ENCODE data around the gene NCS1.

NCS1 gene

GRCh38 chr9:130196643-130197042 is 24.4 kb downstream of the NCS1 start:
- no peak for DNase-seq

DNA sequence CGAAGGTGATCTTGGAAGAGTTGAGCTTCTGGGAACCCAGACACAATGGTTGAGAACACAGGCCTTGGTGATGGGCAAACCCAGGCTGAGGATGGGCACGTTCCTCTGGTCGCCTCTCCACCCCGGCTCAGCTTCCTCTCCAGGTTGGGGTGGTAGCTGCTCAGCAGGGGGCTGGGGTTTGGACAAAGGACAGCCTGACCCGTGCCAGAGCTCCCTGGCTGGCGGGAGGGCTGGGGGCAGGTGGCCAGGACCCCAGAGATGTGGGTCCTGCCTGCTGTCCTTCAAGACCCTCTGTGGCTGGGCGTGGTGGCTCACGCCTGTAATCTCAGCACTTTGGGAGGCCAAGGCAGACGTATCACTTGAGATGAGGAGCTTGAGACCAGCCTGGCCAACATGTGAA is 25.2 kb downstream of the NCS1 start:
- no peak for DNase-seq

- no peak for DNase-seq
Observed at GRCh38 chr9:130197888-130198287, 25.7 kb downstream of the NCS1 start.

DNA sequence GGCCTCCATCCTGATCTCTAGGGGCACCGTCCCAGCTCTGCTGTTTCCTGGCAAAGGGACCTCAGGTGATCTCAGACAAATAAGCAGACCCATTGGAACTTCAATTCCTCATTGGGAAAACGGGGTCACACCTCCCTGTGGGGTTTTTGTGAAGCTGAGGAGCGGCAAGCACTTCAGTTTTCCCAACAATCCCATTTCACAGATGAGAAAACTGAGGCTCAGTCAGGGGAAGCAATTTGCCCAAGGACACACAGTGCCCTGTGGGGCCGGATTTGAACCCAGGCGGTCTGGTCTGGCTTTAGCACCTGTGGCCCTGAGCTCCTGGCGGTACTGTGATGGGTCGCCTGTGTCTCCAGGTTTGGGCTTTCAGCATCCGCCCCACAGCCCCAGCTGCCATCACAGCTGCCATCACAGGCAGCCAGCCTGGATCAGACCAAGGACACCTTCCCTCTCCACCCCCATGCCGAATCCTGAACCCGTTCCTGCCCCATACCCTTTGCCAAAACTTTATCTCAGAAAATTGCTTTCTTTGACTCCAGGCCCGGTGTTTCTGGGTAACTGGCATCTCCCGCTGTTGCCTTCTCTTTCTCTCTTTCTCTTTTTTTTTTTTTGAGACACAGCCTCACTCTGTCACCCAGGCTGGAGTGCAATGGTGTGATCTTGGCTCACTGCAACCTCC is 26.4 kb downstream of the NCS1 start:
- DNase-seq = no peak

DNA sequence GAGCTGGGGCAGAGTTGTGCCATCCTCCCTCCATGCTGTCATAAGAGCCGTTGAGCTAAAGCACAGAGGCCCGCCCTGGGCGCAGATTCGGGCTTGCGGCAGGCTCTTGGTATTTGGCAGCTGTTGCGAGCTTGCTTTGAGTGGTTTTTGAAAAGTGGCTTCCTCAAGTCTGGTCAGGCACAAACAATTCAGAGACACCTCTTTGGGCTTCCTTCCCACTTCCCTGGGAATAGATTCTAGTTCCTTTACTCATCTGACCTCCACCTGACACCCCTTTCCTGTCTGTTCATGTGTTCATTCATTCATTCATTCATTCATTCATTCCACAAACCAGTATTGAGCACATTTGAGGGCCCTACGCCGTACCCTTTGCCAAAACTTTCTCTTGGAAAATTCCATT is 27.4 kb downstream of the NCS1 start:
- DNase-seq = no peak

DNA sequence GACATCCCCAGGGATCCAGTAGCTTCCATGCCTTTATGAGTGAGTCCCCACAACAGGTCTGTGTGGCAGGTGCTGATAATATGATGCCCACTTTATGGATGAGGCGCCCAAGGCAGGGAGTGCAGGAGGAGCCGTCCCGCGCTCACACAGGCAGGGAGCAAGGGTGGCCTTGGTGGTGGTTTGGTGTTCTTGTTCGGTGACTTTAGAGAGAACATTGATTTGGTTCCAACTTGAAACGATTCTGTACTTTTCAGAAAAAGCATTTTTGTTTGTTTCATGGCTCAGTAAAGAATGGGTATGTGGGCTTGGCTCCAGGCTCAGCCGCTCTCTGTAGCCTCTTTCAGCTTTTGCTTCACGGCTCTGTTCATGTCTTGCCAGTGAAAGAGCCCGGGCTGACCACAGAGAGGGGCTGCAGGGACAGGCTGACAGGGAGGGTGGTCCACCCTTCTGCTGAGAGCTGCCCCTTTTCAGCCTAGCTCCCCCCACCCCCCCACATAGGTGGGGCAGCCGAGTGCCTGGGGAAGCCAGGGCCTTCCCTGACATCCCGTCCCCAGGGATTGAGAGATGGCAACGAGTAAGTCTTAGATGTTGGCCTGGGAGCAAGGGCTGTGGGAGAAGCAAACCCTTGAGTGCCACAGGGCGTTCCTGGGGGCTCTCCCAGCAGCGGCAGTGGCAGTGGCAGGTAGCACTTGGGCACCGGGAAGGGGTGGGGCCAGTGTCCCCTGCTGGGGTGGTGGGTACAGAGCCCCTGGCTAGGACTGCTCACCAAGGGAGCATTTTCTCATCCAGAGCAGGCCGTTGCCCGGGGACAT is 28.0 kb downstream of the NCS1 start:
- no peak for DNase-seq

GRCh38 chr9:130201399-130201873 is 29.2 kb downstream of the NCS1 start:
- no peak for DNase-seq

DNA sequence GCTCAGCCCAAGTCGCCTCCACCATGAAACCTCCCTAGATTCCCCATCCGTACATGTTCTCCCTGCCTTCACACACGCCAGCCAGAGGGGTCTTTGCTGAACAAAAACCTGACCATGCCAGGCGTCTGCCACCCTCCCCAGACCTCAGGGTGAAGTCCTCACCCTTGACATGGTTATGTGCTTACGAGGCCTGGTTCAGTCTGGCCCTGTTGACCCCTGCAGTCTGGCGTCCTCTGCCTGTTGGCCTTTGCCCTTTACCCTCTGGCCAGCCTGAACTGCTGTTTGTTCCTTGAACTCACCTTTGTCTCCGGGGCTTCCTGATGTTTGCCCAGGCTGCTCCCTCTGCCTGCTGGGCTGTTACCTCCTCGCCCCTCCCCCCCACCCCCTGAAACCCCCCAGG is 29.8 kb downstream of the NCS1 start:
- DNase-seq = no peak

- no peak for DNase-seq
Observed at GRCh38 chr9:130204341-130204740, 32.1 kb downstream of the NCS1 start.

DNA sequence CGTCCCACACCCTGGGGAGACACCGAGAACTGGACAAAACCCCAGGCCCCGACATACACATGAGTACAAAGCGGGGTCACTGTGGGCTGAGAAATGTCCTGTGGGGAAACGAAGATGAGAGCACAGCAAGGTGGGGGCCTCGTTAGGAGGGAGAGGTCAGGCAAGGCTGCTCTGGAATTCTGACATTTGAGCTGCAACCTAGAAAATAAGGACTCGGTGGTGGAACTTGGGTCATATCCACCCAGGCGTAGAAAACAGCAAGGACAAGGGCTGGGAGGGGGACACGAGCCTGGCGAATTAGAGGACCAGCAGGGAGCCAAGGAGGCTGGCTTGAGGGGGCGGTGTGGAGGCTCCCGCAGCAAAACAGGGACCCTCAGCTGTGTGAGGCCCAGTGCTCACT is 32.8 kb downstream of the NCS1 start:
- DNase-seq = no peak

- no peak for DNase-seq
Observed at GRCh38 chr9:130205912-130206311, 33.7 kb downstream of the NCS1 start.

DNA sequence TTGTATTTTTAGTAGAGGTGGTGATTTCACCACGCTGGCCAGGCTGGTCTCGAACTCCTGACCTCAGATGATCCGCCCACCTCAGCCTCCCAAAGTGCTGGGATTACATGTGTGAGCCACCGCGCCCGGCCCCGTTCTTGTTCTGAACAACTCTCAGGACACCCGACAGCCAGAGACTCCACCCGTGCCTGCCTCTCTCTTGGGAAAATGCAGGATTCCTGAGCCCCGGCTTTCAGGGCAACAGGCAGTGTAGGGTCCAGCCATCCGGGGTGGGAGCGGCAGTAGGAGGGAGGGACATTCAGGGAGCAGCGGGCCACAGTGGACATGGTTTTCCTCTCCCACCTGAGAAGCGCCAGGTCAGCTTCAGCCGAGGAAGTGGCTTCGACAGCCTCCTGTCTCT is 34.4 kb downstream of the NCS1 start:
- DNase-seq = no peak

DNA sequence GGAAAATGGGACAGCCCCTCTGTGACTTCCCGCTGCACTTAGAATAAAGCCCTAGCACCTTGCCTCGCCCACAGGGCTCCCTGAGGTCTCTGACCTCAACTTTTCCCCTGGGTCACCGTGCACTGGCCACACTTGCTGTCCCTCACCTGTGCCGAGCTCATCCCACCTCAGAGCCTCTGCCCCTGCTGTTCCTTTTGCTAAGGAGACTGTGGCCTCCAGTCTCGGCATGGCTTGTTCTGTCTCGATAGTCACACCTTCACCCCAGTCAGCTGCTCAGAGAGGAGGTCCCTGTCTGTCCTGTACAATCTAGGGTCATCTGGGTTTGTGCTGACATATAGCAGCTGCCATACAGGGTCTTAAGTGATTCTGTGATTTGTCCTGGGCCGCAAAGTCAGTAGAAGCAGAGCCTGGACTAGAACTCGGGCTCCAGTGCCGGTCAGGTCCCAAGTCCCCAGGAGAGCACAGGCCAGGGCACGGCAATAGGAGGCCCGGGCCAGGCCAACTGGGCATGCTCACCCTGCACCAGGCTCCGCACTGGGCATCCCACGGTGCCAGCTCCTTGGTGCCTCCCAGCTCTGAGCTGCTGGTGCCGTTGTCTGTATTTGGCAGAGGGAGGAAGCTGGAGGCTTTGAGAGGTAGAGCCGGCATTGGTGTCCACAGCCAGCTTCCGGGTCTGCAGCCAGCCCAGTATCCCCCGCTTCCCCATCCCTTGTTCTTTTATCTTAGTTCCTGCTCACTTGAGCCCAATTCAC is 35.2 kb downstream of the NCS1 start:
- no peak for DNase-seq

- no peak for DNase-seq
Observed at GRCh38 chr9:130208600-130209347, 36.6 kb downstream of the NCS1 start.

DNA sequence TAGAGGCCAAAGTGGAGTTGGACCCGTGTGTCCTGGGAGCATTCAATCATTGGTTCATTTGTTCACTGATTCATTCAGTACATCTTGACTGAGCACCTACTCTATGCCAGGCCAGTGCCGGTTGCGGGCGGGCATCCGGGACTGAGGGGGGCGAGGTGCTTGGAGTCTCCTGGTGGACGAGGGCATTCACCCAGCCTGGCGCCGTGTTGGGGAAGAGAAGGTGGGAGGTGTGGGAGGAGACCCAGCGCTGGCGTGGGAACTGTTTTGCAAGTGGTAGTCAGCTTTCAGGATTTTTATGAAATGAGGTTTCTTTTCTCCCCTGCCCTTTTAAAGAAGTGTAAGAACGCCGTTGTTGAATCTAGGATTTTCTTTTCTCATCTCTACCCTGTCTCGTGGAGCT is 37.2 kb downstream of the NCS1 start:
- DNase-seq = no peak

GRCh38 chr9:130211548-130212226 is 39.5 kb downstream of the NCS1 start:
- DNase-seq = no peak

GRCh38 chr9:130212543-130213297 is 40.5 kb downstream of the NCS1 start:
- DNase-seq = no peak

DNA sequence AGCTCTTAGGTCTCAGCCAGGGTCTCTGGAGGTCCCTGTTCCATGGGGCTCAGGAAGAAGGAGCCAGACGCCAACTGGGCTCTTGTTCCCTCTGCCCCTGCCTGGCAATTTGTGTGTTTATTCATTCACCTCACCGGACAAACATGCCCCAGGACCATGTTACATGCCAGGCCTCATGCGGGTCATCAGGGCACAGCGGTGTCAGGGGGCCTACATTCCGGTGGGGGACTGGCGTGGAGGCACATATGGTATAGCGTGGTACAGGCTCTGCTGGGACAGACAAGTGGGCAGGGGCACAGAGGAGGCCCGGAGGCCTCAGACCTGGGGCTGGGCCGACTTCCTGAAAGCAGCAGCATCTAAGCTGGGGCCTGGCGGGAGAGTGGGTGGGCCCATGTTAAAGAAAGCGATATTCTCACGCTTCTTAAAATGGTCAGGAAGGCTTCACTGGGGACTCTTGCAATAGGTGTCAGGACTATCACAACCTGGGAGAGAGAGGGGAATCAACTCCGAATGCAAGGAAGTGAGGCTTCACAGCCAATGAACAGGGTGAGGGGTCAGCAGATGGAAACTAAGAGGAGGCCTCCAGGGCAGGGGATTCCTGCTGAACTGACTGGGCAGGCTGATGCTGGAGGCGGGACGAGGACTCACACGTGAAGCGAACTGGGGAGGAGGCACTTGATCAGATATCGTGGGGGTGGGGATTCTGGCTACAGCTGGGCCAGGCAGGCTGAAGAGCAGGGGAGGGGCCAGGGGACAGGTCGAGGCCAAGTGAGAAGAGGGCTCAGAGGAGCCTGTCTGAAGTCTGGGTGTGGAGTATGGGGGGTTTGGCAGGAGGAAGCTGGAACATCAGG is 41.9 kb downstream of the NCS1 start:
- DNase-seq = peak in 1 of 2 donors; percentile 19

DNA sequence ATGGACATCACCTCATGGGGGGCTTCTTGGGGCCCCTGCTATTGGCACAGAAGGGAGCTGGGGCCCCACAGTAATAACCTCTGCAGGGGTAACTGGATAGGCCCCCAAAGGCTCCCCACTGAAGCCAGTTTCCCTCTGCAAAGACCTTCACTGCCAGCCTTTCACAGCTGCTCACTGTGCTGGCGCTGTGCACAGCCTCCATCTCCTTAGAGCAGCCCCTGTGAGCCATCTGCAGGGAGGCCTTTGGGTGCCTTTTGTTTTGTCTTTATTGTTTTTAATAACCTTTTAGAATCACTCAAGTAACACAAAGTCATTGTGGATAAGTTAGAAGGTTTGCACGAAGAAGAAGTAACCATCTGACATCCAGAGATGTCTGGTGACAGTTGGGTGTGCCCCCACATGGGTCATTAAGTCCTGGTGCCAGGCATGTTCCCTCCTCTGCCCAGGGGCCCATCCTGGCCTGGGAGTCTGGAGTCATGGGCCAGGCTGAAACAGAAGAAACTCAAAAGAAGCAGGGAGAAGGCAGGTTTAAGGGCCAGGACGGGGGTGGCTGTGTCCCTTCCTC is 42.7 kb downstream of the NCS1 start:
- DNase-seq = peak in 1 of 2 donors; percentile 18
